Measurements from ENCODE around the gene PRKCE.

- TF ChIP-seq POLR2AphosphoS5 (IDR thresholded peaks at IDR 0.05) (no peak), CTCF (IDR thresholded peaks at IDR 0.05) (no peak), EP300 (IDR thresholded peaks at IDR 0.05) (no peak)
Observed at GRCh38 chr2:45952591-45952990, 301.1 kb downstream of the PRKCE start.

Data from sigmoid colon (tissue), 4 donors.